HCT116 (cell line): ENCODE measurements around the gene ANO3.

Experiments used
- EZH2 ChIP-seq: fragments of 200-600 bp; sonication (generic); IDR thresholded peaks from 2 replicates; pipeline ENCODE4 v1.6.1; 2017; ENCODE audit warnings: antibody characterized with exemption, mixed run types
- FOSL1 ChIP-seq: IDR thresholded peaks from 2 replicates; pipeline ENCODE4 v1.6.1; 2012; ENCODE audit warnings: low read depth
- POLR2A ChIP-seq: IDR thresholded peaks from 2 replicates; pipeline ENCODE4 v1.7.0; 2011; ENCODE audit warnings: borderline replicate concordance; ENCODE audit not compliant: insufficient read depth, insufficient read length; ENCODE audit errors: extremely low read depth
- POLR2AphosphoS5 ChIP-seq: IDR thresholded peaks from 2 replicates; pipeline ENCODE4 v1.6.1; 2011; ENCODE audit warnings: mild to moderate bottlenecking, low read depth, low read length, moderate library complexity
- SP1 ChIP-seq: IDR thresholded peaks from 2 replicates; pipeline ENCODE4 v1.6.1; 2012; ENCODE audit warnings: low read depth
- SRF ChIP-seq: IDR thresholded peaks from 2 replicates; pipeline ENCODE4 v1.6.1; 2012; ENCODE audit warnings: low read depth
- TF ChIP-seq, protein P1 (sequence below), 3 experiments: fragments of 200-600 bp in 1 of 3; sonication (generic) in 1 of 3; IDR thresholded peaks in 2 of 3; conservative IDR thresholded peaks in 1 of 3; 2 replicates each; pipeline ENCODE4 v1.5.1; 2012 to 2017; ENCODE audit warnings: low read depth in 2 of 3, low read length in 2 of 3, antibody characterized with exemption in 1 of 3, borderline replicate concordance in 1 of 3, control low read depth in 1 of 3, mild to moderate bottlenecking in 1 of 3, mixed read lengths in 1 of 3, mixed run types in 1 of 3, moderate library complexity in 1 of 3; ENCODE audit not compliant: insufficient read depth in 1 of 3
- TF ChIP-seq, protein P2 (sequence below): IDR thresholded peaks from 2 replicates; pipeline ENCODE4 v1.6.1; 2012
- TF ChIP-seq, protein P3 (sequence below): IDR thresholded peaks from 2 replicates; pipeline ENCODE4 v1.6.1; 2012
- TF ChIP-seq, protein P4 (sequence below): IDR thresholded peaks from 2 replicates; pipeline ENCODE4 v1.6.1; 2012; ENCODE audit warnings: low read depth

DNA sequence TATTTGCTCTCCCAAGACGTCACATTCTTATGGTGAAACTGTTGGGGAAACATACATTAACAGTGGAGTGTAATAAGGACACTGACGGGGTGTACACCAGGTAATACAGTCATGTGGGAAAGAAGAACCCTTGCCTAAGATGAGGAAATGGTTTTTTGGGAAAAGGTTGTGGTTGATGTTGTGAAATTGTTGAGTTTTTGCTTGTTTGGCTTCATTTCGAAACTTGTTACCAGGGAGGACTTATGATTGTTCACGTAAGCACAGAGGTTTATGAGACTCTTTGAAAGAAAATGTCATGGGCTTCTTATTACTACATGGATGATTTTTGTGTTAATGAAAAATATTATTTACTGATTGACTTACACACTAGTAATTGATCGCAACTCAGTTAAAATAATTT lies 16.8 kb downstream of the ANO3 start:
- TF ChIP-seq, protein P1, sequence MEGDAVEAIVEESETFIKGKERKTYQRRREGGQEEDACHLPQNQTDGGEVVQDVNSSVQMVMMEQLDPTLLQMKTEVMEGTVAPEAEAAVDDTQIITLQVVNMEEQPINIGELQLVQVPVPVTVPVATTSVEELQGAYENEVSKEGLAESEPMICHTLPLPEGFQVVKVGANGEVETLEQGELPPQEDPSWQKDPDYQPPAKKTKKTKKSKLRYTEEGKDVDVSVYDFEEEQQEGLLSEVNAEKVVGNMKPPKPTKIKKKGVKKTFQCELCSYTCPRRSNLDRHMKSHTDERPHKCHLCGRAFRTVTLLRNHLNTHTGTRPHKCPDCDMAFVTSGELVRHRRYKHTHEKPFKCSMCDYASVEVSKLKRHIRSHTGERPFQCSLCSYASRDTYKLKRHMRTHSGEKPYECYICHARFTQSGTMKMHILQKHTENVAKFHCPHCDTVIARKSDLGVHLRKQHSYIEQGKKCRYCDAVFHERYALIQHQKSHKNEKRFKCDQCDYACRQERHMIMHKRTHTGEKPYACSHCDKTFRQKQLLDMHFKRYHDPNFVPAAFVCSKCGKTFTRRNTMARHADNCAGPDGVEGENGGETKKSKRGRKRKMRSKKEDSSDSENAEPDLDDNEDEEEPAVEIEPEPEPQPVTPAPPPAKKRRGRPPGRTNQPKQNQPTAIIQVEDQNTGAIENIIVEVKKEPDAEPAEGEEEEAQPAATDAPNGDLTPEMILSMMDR (IDR thresholded peaks at IDR 0.05 in 2 of 3, conservative IDR thresholded peaks at IDR 0.05 in 1 of 3; ENCODE audit: borderline replicate concordance in 1 of 3, insufficient read depth in 1 of 3, low read depth in 2 of 3, low read length in 2 of 3) = no peak
- no peak for TF ChIP-seq FOSL1
- TF ChIP-seq, protein P2, sequence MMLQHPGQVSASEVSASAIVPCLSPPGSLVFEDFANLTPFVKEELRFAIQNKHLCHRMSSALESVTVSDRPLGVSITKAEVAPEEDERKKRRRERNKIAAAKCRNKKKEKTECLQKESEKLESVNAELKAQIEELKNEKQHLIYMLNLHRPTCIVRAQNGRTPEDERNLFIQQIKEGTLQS = no peak
- no peak for TF ChIP-seq SP1
- no peak for TF ChIP-seq EZH2
- TF ChIP-seq POLR2A = no peak
- TF ChIP-seq, protein P3, sequence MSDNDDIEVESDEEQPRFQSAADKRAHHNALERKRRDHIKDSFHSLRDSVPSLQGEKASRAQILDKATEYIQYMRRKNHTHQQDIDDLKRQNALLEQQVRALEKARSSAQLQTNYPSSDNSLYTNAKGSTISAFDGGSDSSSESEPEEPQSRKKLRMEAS = no peak
- no peak for TF ChIP-seq POLR2AphosphoS5
- TF ChIP-seq, protein P4, sequence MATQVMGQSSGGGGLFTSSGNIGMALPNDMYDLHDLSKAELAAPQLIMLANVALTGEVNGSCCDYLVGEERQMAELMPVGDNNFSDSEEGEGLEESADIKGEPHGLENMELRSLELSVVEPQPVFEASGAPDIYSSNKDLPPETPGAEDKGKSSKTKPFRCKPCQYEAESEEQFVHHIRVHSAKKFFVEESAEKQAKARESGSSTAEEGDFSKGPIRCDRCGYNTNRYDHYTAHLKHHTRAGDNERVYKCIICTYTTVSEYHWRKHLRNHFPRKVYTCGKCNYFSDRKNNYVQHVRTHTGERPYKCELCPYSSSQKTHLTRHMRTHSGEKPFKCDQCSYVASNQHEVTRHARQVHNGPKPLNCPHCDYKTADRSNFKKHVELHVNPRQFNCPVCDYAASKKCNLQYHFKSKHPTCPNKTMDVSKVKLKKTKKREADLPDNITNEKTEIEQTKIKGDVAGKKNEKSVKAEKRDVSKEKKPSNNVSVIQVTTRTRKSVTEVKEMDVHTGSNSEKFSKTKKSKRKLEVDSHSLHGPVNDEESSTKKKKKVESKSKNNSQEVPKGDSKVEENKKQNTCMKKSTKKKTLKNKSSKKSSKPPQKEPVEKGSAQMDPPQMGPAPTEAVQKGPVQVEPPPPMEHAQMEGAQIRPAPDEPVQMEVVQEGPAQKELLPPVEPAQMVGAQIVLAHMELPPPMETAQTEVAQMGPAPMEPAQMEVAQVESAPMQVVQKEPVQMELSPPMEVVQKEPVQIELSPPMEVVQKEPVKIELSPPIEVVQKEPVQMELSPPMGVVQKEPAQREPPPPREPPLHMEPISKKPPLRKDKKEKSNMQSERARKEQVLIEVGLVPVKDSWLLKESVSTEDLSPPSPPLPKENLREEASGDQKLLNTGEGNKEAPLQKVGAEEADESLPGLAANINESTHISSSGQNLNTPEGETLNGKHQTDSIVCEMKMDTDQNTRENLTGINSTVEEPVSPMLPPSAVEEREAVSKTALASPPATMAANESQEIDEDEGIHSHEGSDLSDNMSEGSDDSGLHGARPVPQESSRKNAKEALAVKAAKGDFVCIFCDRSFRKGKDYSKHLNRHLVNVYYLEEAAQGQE = no peak
- TF ChIP-seq SRF = no peak
